ENCODE measurements around the gene RPAP2.

RPAP2 gene

DNA sequence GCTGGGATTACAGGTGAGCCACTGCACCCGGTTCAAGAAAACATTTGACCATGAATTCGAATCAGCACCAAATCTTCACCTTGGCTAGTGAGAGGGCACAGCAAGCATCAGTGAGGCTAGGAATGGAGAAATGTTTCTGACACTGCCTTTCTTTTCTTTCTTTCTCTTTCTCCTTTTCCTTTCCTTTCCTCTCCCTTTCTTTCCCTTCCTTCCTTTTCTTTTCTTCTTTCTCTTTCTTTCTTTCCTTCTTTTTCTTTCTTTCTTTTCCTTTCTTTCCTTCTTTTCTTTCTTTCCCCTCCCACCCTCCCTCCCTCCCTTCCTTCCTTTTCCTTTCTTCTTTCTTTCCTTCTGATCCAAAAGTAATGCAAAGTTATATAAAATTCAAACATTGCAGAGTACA is 147.0 kb downstream of the RPAP2 start:
- DNase-seq (ENCODE audit: low spot score), result no peak
- FAIRE-seq, result no peak

DNA sequence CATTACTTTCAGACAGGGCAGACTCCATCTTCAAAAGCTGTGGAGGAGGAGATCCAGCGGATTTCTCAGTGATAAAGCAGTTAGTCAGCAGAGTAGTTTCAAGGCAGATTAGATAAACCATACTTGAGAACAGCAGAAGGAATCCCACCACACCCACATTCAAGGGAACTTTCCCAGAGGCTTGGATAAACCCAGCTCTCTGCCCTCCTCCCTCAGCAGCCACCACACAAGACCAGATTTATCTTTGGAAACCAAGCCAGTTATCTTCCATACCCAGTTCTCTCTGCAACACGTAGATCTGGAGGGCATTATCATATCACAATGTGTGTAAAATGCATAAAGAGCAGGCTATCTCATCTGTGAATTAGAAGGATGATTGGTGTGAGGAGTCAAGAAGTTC is 147.7 kb downstream of the RPAP2 start:
- FAIRE-seq (no peak), DNase-seq (ENCODE audit: low spot score) (no peak)

DNA sequence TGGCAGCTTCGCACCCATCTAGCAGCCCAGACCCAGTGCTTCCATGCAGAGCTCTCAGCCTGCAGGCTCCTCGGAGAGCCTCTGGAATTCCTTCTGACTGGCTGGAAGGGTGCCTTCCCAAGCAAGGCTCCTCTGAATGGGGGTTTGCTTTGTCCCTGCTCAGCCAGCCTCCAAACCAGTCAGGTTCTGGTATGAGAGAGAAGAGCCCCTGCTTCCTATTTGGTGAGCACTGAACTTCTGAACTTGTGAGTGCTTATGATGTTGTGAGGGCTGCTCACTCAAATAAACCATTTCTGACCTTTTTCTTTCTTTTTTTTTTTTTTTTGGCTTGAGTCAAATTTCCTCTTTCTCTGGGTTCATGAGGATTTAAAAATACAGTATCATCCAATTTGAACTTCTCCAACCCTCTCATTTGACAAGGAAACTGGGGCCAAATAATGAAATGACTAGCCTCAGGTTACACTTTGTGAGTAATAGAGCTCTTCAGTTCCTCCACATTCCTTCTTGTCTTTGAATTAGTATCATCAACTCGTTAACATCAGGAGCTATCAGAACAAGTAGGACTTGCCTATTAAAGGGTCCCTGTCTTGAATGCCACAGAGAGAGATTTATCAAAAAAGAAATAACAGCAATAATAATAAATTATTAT is 148.3 kb downstream of the RPAP2 start:
- DNase-seq (ENCODE audit: low spot score), result no peak
- no peak for FAIRE-seq

DNA sequence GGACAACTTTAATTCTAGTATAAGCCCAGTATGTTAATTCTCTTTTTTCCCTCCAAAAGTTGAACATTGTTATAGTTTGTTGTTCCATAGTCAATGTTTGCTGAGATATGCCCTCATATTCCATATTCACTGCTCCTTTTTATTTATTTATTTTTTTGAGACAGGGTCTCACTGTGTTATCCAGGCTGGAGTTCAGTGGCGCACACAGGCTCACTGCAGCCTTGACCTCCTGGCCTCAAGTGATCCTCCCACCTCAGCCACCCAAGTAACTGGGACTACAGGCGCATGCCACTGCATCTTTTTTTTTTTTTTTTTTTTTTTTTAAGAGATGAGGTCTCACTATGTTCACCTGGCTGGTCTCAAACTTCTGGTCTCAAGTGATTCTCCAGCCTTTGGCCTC is 149.1 kb downstream of the RPAP2 start:
- DNase-seq (ENCODE audit: low spot score), result no peak

More for the DNA sequence above, 149.1 kb downstream of the RPAP2 start:
- FAIRE-seq, result no peak
